Subcutaneous adipose tissue (tissue), 4 donors: ENCODE data around the gene OLFM1. TPM values are rescaled to one million over a fixed set of nuclear protein-coding genes. Genes with fewer than 3 reads are reported as not detected.

ENCODE experiments used
- total RNA-seq, 4 donors: library from RNA; depleted of rRNA; stranded (reverse); fragments of >200 nt; gene quantifications; one replicate each; pipeline ENCODE4 v1.1.0, GENCODE V29; 2016
- TF ChIP-seq, protein P1 (sequence below): fragments of 450-650 bp; IDR thresholded peaks from one replicate; pipeline ENCODE4 v1.5.1; 2016; ENCODE audit warnings: low read depth, mild to moderate bottlenecking, control low read depth, antibody characterized with exemption, moderate library complexity

Gene OLFM1
- total RNA-seq, 4 donors from 2014 or later: 10.9 to 25.6 (median 22.8) TPM

DNA sequence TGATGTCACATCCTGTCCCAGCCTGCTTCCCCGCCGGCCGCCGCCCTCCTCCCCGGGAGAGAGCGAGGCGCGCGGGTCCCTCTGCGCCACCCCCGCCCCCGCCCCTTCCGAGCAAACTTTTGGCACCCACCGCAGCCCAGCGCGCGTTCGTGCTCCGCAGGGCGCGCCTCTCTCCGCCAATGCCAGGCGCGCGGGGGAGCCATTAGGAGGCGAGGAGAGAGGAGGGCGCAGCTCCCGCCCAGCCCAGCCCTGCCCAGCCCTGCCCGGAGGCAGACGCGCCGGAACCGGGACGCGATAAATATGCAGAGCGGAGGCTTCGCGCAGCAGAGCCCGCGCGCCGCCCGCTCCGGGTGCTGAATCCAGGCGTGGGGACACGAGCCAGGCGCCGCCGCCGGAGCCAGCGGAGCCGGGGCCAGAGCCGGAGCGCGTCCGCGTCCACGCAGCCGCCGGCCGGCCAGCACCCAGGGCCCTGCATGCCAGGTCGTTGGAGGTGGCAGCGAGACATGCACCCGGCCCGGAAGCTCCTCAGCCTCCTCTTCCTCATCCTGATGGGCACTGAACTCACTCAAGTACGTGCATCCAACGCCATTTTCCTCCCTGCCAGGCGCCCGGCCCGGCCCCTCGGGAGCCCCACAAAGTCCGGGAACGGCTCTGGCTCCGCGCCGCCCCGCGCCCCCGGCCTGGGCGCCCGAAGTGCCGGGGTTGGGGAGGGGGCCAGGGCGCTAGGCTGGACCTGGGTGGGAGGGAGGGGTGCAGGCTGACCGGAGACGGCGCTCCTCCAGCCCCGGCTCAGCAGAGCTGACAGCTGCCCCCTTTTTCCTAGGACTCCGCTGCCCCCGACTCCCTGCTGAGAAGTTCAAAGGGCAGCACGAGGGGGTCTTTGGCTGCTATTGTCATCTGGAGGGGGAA is 12.0 kb upstream of the OLFM1 start:
- TF ChIP-seq, protein P1, sequence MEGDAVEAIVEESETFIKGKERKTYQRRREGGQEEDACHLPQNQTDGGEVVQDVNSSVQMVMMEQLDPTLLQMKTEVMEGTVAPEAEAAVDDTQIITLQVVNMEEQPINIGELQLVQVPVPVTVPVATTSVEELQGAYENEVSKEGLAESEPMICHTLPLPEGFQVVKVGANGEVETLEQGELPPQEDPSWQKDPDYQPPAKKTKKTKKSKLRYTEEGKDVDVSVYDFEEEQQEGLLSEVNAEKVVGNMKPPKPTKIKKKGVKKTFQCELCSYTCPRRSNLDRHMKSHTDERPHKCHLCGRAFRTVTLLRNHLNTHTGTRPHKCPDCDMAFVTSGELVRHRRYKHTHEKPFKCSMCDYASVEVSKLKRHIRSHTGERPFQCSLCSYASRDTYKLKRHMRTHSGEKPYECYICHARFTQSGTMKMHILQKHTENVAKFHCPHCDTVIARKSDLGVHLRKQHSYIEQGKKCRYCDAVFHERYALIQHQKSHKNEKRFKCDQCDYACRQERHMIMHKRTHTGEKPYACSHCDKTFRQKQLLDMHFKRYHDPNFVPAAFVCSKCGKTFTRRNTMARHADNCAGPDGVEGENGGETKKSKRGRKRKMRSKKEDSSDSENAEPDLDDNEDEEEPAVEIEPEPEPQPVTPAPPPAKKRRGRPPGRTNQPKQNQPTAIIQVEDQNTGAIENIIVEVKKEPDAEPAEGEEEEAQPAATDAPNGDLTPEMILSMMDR: no peak

DNA sequence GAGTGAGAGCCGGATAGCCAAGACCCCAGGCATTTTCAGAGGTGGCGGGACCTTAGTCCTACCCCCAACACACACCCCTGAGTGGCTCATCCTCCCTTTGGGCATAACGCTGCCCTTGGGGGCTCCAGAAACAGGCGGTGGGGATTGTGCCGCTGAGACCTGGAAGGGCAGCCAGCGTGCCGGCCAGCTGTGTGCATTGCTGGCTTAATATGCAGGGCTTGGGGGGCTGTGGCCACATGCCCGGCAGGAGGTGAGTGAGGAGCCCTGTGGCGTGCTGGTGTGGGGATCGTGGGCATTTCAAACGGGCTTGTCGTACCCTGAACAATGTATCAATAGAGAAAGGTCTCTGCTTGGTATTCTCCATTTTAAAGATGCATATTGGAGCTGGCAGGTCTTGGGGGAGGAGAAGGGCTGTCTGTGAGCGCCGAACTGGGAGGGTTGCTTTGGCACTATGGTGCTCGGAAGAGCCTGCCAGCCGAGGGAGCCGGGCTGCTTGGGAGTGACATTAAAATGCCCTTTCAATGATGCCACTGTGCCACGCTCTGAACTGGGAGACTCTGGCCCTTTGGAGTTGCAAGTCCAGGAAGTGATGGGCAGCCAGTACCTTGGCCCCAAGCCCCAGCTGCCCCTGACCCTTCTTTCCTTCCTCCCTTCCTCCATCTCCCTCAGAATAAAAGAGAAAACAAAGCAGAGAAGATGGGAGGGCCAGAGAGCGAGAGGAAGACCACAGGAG is 11.2 kb upstream of the OLFM1 start:
- TF ChIP-seq, protein P1: no peak

DNA sequence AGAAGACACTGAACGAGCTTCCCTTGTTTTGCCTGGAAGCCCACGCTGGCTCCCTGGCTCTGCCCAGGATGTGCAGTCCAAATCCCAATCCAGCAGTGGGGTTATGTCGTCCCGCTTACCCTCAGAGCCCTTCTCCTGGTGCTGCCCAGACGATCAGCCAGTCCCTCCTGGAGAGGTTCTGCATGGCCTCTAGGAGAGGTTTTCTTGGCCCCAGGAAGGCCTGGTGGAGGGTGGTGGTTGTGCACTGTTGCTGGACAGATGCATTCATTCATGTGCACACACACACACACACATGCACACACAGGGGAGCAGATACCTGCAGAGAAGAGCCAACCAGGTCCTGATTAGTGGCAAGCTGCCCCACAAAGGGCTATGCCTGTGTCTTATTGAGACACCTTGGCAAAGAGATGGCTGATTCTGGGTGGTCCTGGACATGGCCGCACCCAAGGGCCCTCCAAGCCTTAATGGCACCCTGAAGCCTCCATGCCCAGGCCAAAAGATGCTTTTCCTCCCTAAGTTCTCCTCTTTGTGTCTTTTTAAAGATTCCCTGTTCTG is 10.5 kb upstream of the OLFM1 start:
- TF ChIP-seq, protein P1: no peak

DNA sequence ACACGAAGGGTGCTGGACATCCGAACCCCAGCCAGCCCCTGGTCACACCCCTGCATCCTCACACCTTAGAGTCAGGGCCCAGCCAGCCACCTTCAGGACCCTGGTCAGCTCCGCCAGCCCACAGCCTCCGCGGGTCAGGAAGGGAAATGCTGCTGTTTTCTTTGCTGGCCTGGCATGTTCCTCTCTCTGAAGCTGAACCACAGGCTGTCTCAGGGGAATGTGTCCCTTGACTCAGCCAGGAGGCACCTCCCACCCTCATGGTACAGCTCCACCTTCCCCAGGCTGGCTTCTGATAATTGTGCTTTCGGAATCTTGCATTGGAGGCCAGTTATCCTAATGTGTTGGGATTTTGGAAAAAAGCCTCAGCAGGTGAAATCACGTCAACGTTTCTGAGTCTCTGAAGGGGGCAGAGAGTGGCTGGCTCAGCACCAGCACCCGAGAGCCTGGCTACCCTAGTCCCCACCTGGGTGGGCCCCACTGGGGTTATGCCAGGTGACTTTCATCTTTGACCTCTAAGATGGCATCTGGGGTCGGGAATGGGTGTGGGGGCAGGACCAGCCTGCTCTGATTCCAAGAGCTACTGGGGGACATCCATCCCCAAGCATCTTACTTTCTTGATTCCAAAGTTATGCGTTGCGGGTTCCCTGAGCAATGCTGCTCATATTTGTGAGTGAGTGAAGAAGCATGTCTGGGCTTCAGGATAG is 9.8 kb upstream of the OLFM1 start:
- TF ChIP-seq, protein P1: no peak

DNA sequence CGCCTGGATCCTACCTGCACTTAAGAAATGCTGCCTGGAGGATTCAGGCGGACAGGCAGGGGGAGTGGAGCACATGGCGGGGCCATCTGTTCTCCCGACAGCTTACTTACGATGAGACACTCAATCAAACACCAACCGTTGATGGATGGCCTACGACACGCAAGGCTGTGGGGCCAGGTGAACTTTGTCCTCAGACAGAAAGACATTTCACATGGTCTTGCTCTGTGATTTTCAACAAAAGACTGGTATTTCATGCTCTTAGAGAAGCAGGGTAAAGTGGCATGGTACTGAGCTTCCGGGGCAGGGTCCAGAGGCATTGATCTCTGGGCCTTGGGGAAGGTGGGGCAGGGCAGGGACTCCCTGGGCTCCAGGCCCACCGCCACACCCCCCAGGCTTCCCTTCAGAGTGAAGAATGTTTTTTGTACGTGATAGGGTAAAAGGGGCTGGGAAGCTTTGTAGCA is 9.1 kb upstream of the OLFM1 start:
- TF ChIP-seq, protein P1: no peak

DNA sequence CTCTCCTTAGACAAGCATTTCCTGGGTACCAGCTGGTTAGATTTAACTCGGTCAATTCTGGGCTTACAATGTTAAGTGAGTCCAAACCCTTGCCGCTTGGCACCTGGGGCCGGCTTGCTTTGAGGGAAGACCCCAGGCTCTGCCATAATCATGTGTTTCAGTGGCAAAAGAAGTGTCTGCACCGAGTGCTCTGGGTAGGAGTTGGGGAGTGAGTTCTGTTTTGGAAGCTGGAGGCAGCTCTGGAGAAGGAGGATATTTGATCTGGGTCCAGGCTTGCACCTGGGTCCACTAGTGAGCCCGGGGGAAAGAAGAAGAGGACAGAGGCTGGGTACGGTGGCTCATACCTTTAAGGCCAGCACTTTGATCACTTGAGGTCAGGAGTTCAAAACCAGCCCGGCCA is 8.4 kb upstream of the OLFM1 start:
- TF ChIP-seq, protein P1: no peak

DNA sequence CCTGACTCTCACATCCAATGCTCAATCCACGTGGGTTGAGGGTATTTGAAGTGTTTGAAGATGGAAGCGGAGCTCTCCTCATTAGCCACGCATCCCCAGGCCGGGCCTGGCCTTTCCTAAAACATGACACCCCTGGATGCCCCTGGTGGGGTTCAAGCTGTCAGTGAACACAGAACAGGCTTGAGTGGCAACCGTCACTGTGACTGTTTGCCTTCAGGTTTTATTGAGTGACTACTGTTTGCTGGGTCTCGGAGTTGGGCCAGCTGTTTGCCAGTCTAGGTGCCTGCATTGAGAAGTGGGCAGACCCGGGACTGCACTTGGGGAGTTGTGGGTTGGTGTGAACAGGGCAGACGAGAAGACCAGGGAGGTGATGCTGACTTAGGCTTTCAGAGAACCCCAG is 7.8 kb upstream of the OLFM1 start:
- TF ChIP-seq, protein P1: no peak
